ENCODE data around the gene SPNS2. TPM values are rescaled to one million over a fixed set of nuclear protein-coding genes. Genes with fewer than 3 reads are reported as not detected.

The SPNS2 gene
- polyA plus RNA-seq, 3 donors: 0.23 to 0.33 TPM; not detected in 1

DNA sequence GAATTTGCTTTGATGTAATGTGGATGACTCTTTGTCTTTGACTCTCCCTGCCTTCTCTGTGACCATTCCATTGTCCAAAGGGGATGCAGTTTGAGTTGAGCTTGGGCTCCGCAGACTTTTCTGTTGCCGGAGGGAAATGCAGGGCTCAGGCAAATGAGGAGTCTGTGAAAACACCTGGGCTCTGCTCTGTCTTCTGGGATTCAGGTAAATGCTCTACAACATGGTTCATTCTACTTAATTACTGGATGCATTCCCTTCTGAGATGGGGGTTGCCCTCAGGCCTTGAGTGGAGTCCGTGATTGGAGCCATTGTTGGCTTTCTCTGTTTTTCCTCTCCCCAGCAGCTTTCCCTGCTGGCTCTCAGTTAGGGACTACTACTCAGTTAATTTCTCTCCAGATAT lies 26.4 kb upstream of the SPNS2 start:
- no peak for DNase-seq
- Histone ChIP-seq H3K4me3 (replicated peaks in 1 of 3; ENCODE audit: low read depth in 2 of 3, low read length in 3 of 3) (no peak overlapping the region), H3K36me3 (replicated peaks in 1 of 2; ENCODE audit: control insufficient read depth in 1 of 2, insufficient read depth in 2 of 2, low read length in 2 of 2) (peaks cover 3 to 14% of the 10 kb centered on the region in 2 donors), H2AFZ (ENCODE audit: insufficient read depth, low read depth, low read length, poor library complexity, severe bottlenecking) (no peak overlapping the region), H3K9me3 (replicated peaks in 1 of 2; ENCODE audit: control insufficient read depth in 1 of 2, insufficient read depth in 1 of 2, low read length in 2 of 2) (no peaks in the 10 kb centered on the region), H3K27ac (ENCODE audit: low read depth in 1 of 2, low read length in 2 of 2) (no peak overlapping the region), H3K79me2 (ENCODE audit: insufficient read depth, low read length) (no peaks in the 10 kb centered on the region), H4K20me1 (ENCODE audit: insufficient read depth, low read length) (no peaks in the 10 kb centered on the region), H3K4me1 (ENCODE audit: control insufficient read depth in 1 of 2, insufficient read depth in 2 of 2, low read length in 2 of 2) (no peaks in the 10 kb centered on the region), H3K27me3 (ENCODE audit: control insufficient read depth in 2 of 2, insufficient read depth in 2 of 2, low read length in 2 of 2) (no peaks in the 10 kb centered on the region), H3K4me2 (replicated peaks; ENCODE audit: extremely low read depth, low read length, poor library complexity, severe bottlenecking) (no peak overlapping the region), H3K9ac (ENCODE audit: insufficient read depth, low read length, poor library complexity, severe bottlenecking) (no peak overlapping the region)
- Mint-ChIP-seq H3K27ac (no peak overlapping the region), H3K4me1 (peaks cover 4% of the 10 kb centered on the region), H3K27me3 (ENCODE audit: low read depth in 3 of 3) (peaks cover 1 to 4% (median 2%) of the 10 kb centered on the region in 3 donors), H3K36me3 (peaks cover 8 to 12% of the 10 kb centered on the region in 2 donors), H3K9me3 (no peaks in the 10 kb centered on the region), H3K4me3 (no peak overlapping the region)
- 100% methylated on average over 2 of the region's 3 CpGs for WGBS (ENCODE audit: insufficient coverage)
- intact Hi-C loops (cut with micrococcal nuclease): no loop called here
- TF ChIP-seq, protein P1, sequence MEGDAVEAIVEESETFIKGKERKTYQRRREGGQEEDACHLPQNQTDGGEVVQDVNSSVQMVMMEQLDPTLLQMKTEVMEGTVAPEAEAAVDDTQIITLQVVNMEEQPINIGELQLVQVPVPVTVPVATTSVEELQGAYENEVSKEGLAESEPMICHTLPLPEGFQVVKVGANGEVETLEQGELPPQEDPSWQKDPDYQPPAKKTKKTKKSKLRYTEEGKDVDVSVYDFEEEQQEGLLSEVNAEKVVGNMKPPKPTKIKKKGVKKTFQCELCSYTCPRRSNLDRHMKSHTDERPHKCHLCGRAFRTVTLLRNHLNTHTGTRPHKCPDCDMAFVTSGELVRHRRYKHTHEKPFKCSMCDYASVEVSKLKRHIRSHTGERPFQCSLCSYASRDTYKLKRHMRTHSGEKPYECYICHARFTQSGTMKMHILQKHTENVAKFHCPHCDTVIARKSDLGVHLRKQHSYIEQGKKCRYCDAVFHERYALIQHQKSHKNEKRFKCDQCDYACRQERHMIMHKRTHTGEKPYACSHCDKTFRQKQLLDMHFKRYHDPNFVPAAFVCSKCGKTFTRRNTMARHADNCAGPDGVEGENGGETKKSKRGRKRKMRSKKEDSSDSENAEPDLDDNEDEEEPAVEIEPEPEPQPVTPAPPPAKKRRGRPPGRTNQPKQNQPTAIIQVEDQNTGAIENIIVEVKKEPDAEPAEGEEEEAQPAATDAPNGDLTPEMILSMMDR (IDR thresholded peaks at IDR 0.05): no peak

DNA sequence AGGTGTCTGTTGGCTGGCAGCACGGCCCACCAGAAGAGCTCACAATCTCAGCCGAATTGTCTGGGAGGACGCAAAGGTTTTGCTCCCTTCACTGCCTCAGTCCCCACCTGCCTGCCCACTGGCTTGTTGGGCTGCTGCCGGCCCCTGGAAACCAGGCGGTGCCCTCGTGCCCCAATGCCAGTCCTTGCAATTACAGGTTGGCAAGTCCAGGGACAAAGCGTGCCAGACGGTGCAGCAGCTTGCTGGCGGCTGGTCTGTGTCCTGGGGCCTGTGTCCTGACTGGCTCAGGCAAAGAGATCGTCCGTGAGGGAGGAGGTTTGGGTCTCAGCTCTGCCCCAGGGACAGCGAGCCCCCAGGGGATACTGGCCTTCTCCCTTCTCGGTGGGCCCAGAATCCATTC lies 24.6 kb upstream of the SPNS2 start:
- peaks cover 3 to 14% of the 10 kb centered on the region in 2 donors for H3K36me3 ChIP-seq (replicated peaks in 1 of 2; ENCODE audit: control insufficient read depth in 1 of 2, insufficient read depth in 2 of 2, low read length in 2 of 2)
- Mint-ChIP-seq H3K27me3 (ENCODE audit: low read depth in 3 of 3) (peaks cover 1 to 4% (median 2%) of the 10 kb centered on the region in 3 donors), H3K36me3 (peaks cover 8 to 13% of the 10 kb centered on the region in 2 donors), H3K4me3 (no peak overlapping the region), H3K27ac (no peak overlapping the region), H3K4me1 (peaks cover 3% of the 10 kb centered on the region), H3K9me3 (no peaks in the 10 kb centered on the region)
- H3K9ac ChIP-seq (ENCODE audit: insufficient read depth, low read length, poor library complexity, severe bottlenecking): no peak overlapping the region
- H3K4me1 ChIP-seq (ENCODE audit: control insufficient read depth in 1 of 2, insufficient read depth in 2 of 2, low read length in 2 of 2): no peaks in the 10 kb centered on the region
- no peak overlapping the region for H3K4me3 ChIP-seq (replicated peaks in 1 of 3; ENCODE audit: low read depth in 2 of 3, low read length in 3 of 3)
- no peak overlapping the region for H2AFZ ChIP-seq (ENCODE audit: insufficient read depth, low read depth, low read length, poor library complexity, severe bottlenecking)
- no peak overlapping the region for H3K4me2 ChIP-seq (replicated peaks; ENCODE audit: extremely low read depth, low read length, poor library complexity, severe bottlenecking)
- no peak for DNase-seq
- WGBS (ENCODE audit: insufficient coverage): 96% methylated on average over 13 of the region's 13 CpGs
- intact Hi-C loops (cut with micrococcal nuclease): no loop called here
- TF ChIP-seq, protein P1 (IDR thresholded peaks at IDR 0.05): no peak
- H3K79me2 ChIP-seq (ENCODE audit: insufficient read depth, low read length): no peaks in the 10 kb centered on the region
- H4K20me1 ChIP-seq (ENCODE audit: insufficient read depth, low read length): no peaks in the 10 kb centered on the region
- no peaks in the 10 kb centered on the region for H3K9me3 ChIP-seq (replicated peaks in 1 of 2; ENCODE audit: control insufficient read depth in 1 of 2, insufficient read depth in 1 of 2, low read length in 2 of 2)
- no peak overlapping the region for H3K27ac ChIP-seq (ENCODE audit: low read depth in 1 of 2, low read length in 2 of 2)
- H3K27me3 ChIP-seq (ENCODE audit: control insufficient read depth in 2 of 2, insufficient read depth in 2 of 2, low read length in 2 of 2): no peaks in the 10 kb centered on the region
